ENCODE measurements around the gene PPP1R14B.

Gene PPP1R14B

GRCh38 chr11:64209563-64209843, 37.2 kb downstream of the PPP1R14B start:
- no peak for DNase-seq (ENCODE audit: low read depth)

DNA sequence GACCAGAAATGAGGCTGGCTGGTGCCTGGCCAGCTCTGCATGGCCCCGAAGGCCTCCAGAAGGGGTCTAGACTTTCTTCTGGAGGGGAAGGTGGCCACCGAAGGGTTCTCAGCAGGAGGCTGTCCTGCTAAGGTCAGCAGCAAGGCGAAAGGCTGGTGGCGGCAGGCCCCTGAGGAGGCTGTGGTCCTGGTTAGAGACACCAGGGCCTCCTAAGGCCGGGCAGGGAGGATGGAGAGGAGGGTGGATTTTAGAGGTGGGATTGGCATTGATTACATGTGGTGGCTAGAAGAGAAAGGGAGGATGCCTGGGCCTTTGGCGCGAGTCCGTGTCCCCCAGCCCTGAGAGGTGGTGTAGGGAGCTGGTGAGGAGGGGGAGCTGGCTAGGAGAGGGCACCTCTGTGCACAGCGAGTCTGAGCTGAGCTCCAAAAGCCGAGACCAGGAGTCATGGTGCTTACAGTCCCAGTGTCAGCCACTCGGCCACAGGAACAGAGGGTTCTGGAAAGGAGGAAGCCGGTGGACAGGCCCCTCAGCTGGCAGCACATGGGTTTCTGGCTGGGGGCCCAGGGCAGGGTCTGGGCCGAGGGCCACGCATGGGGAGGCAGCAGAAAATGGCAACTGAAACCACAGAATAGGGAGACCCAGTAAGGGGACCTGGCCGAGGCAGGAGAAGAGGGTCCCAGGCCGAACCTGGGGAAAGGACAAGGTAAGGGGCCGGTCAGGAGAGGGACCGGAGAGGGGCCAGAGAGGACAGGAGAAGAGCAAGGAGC, 37.8 kb downstream of the PPP1R14B start:
- no peak for DNase-seq (ENCODE audit: low read depth)

DNA sequence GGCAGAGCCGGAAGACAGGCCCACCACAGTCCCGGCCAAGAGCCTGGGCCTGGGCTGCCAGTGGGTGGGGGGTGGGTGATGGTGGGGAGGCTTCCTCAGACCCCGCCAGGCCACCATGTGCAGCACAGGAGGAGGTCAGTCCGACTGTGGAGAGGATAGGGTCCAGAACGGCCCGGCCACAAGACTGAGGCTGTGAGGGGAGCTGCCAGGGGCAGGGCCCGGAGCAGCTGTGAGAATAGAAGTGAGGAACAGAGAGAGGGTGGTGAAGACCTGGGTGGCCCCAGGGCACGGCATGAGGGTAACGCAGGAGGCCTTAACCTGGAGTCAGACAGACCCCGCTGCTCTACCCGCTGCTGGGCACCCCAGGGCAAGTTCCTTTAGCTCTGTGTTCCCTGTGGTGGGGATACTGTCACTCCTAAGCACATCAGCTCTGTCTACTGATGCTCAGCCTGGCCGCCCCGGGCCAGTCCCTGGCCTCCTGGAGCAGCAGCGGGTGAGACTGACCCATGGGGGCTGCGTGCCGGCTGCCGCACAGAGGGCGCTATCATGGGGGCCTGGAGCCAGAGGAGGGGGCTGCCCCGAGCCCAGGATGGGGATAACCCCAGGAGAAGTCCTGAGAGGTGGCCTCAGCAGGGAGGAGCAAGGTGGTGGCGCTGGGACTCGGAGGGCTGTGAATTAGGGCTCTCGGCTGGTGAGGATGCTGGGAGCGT, 38.5 kb downstream of the PPP1R14B start:
- DNase-seq (ENCODE audit: low read depth), result no peak

GRCh38 chr11:64207256-64208085, 39.3 kb downstream of the PPP1R14B start:
- no peak for DNase-seq (ENCODE audit: low read depth)

DNA sequence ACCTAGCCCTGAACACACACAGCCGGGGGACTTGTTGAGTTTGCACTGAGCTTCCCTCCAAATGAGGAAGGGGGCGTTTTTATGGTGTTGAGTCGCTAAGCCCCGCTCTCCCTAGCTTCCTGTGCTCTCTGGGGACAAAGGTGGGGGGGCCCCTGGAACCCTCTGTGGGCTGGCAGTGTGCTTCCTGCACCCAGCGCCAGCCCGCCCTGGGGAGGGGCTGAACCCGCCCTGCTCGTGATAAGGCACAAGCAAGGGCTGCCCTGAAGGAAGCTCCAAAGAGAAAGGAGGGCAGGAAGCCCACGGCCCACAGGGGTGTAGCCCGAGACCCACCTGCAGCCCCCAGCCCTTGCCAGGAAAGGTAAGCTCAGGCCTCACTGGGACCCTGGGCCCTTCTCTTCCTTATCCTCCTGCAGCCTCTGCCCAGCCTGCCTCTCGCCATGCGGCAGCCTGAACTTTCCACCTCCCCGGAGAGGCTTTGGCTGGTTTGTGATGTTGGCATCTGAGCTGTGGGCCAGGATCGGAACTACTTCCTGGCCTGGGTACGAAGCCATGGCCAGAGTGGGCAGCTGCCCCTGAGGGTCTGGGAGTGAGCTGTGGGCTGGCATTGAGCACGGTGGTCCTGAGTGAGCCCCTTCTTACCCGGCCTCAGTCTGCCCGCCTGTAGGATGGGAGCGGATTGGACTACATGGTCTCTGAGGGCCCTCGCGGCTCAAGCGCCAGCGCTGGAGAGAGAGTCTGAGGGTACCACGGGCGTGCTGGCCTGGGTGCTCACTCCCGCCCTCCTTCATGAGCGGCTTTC, 40.1 kb downstream of the PPP1R14B start, which contains the start of gene FERMT3:
Gene FERMT3, plus strand, starts transcription at position 265 of the 799 bp plus-strand sequence. CDS start 644 bp downstream, outside the sequence.
- DNase-seq (ENCODE audit: low read depth), result no peak

DNA sequence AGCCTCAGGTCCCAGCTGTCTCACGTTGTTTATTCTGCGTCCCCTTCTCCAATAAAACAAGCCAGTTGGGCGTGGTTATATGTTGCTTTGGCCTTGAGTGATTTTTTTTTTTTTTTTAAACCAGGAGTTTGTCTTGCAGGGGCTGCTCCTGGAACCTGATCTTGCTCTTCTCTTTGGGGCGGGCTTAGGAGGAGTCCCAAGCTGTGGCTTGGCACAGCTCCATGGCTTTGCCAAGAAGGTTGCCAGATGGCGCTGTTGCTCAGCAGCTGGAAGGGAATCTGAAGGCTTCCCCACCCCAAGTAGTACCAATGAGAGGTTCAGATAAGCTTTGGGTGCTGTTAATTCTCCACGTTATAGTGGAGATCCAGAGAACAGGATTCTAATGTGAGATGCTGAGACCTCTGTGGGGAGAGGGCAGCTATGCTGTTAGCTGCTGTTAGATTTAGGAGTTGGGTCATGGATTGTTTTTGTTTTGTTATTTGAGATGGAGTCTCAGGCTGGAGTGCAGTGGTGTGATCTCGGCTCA, 42.2 kb downstream of the PPP1R14B start:
- peak; percentile 94 for DNase-seq (ENCODE audit: low read depth)

GRCh38 chr11:64204080-64204440, 42.7 kb downstream of the PPP1R14B start:
- no peak for DNase-seq (ENCODE audit: low read depth)

DNA sequence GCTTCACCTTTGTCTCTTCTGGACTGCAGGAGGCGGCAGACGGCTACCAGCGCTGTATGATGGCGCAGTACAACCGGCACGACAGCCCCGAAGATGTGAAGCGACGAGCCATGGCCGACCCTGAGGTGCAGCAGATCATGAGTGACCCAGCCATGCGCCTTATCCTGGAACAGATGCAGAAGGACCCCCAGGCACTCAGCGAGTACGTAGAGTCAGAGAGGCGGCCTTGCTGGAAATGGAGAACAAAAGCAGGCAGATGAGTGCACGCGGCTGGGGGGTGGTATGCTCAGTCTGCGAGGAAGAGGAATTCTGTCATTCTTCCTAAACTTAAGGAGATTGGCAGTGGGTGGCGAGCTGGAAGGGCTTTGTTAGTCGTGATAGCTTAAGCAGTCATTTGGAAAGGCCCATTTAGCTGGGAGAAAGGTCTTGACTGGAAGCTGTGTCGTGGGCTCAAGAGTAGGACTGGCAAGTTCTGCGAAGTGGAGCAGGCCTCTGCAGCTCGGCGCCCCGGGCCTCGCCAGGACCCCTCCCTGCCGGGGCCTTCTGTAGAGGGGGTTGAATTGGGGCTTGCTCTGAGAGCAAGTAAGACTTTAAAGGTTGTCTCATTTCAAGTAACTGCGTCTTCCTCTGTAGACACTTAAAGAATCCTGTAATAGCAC, 43.2 kb downstream of the PPP1R14B start:
- DNase-seq (ENCODE audit: low read depth), result no peak

DNA sequence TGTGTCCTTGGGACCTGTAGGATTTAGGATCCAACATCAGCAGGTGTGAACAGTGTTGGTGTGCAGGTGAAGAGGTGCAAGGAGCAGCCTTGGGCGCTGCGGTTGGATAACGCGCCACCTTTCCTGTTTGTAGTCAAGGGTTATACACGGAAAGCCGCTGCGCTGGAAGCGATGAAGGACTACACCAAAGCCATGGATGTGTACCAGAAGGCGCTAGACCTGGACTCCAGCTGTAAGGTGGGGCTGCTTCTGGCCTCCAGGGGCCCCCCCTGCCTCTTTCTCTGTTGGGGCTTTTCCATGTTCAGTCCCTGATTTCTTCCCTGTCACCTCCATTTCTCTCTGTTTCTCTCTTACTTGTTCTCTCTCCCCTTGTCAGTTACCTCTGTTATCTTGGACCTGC, 43.8 kb downstream of the PPP1R14B start:
- DNase-seq (ENCODE audit: low read depth), result no peak

- no peak for DNase-seq (ENCODE audit: low read depth)
Measured at GRCh38 chr11:64201543-64201942, 45.2 kb downstream of the PPP1R14B start.

- no peak for DNase-seq (ENCODE audit: low read depth)
Measured at GRCh38 chr11:64198511-64198910, 48.2 kb downstream of the PPP1R14B start.

- DNase-seq (ENCODE audit: low read depth), result no peak
Measured at GRCh38 chr11:64196626-64197025, 50.1 kb downstream of the PPP1R14B start.

Measured in amniotic epithelial cell (primary cell).